Activated CD8-positive, alpha-beta memory T cell treated with anti-CD3 and anti-CD28 coated beads, Interleukin-2, amount 50 U/mL, for 1 hour (primary cell): ENCODE measurements around the gene NOP14.
"Not testable (repeated sequence)": the region's sequence is repeated elsewhere in the genome, so short reads cannot be mapped to it uniquely, and the experiment has no call there.

Experiments used
- DNase-seq: peaks from one replicate; pipeline ENCODE4 v3.0.0-alpha.2; 2020; ENCODE audit errors: extremely low read depth

NOP14 gene

DNA sequence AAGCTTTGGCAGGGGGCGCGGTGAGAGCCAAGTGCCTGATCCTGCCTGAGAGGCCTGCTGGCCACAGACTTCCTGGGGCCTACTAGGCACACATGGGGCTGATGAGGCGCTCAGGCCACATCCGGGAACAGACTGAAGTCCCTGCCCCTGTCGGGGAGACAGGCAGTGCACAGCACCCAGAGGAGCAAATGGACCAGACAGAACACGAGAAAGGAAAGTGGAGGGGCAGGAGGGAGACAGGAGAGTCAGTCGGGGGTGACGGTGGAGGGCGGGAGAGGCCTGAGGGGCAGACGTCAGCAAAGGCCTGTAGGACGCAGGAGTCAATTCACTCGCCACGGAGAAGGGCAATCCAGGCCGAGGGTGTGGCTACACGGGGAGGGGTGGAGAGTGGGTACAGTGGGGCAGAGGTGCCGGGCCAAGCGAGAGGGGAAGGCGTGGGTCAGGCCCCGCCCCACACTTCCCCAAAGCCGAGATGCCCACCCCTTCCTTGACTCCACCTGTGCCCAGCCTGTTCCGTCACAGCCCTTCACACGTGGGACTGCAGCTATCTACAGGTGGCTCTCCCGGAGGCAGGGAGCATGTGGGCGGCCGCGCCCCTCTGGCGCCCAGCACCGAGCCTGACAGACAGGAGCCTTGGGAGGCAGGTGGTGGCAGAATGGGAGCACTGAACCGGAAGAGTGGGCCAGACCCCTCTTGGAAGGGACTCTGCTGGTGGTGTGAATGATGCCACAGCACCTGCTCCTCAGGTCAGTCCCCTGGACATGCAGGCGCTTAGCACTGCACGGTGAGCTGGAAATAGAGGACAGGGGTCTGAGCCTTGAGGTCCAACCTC, 20.5 kb downstream of the NOP14 start:
- no peak for DNase-seq

DNA sequence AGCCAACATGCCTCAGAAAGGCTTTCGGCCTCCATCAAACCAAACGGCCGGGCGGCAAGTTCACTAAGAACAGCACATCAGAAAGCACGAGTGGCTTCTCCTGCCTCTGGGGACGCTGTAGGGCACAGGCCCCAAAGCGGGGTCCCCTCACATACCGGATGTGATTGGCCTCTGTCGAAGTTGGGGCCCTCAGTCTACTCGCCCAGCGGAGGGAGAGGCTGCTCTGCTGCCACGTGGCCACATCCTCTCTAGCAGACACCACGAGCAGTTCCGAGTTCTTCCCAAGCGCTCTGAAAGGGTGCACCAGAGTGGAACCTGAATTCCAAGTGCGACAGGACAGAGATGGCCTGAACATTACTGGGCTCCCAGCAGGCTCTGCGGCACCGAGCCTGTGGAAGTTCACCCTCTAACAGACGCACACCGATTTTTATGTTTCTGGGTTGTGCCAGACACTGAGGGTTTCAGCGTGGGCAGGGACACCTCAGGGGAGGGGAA, 21.1 kb downstream of the NOP14 start:
- no peak for DNase-seq

DNA sequence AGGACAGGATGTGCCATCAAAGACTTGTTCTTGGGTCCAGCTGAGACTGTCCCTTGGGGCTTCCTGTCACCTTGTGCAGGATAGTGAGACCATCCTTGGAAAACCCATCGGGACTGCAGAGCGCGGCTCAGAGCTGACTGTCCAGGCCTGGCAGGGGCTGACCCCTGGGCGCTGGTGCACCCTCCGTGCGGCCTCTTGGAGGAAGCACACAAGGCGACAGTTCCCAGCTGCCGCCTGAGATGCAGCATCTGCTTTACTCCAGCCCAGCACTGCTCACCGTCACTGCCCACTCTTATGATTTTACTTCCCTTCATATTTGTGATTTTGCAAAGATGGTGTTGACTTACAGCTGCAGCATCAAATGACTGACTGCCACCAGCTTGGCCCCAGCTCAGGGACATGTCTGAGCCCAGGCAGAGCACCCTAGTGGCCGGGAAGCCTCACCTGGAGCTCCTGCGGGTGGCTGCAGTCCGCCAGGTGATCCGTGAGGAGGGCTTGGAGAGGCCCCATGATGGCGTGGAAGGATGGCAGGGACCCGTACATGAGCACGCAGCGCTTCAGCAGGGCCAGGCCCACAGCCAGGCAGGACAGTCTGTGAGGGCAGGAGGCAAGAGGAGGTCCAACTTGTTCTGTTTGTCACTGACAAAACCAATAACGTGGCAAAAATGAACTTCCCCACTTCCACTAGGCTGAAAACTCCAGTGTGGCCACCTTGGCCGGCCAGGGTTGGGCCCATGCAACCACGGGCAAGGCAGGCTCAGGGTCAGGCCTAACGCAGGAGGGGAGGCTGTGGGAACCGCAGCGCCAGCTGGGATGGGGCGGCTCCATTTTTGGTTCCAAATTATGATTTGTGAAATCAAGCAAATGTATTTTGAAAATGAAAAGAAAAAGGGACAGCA, 21.8 kb downstream of the NOP14 start:
- no peak for DNase-seq

DNA sequence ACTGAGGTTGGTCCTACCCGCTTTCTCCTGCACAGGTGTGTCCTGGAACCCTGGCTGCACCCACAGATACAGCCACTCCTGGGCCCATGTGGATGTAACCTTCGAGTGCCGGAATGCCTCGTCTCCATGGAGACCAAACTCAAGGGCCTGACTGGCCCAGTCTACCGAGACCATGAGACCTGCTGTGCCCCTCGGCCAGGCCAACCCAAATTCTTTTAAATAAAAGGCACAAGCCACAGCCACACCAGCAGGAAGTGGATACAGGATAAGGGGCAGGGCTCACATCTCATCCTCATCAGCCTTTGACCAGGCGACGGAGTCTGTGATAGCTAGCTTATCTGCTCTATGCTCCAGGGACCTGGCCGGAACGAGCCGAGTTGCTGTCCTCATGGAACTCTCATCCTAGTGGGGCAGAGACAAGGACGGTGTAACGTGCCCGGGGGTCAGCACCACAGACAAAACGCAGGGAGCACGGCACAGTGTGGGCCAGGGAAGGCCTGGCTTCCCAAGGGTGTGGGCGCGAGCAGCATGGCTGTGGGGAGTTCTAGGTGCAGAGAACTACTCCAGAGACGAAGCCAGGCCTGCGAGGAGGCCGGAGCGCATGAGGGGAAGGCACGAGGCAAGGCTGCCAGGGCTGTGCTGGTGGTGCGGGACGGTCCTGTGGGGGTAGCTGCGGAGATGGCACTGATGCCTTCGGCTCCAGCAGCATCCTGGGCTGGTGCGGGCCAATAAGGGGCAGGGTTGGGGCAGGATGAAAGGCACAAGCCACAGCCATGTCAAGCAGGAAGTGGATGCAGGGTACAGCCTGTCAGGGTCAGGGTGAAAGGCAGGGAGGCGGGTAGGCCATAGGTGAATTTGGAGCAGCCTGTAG, 22.7 kb downstream of the NOP14 start:
- no peak for DNase-seq

DNA sequence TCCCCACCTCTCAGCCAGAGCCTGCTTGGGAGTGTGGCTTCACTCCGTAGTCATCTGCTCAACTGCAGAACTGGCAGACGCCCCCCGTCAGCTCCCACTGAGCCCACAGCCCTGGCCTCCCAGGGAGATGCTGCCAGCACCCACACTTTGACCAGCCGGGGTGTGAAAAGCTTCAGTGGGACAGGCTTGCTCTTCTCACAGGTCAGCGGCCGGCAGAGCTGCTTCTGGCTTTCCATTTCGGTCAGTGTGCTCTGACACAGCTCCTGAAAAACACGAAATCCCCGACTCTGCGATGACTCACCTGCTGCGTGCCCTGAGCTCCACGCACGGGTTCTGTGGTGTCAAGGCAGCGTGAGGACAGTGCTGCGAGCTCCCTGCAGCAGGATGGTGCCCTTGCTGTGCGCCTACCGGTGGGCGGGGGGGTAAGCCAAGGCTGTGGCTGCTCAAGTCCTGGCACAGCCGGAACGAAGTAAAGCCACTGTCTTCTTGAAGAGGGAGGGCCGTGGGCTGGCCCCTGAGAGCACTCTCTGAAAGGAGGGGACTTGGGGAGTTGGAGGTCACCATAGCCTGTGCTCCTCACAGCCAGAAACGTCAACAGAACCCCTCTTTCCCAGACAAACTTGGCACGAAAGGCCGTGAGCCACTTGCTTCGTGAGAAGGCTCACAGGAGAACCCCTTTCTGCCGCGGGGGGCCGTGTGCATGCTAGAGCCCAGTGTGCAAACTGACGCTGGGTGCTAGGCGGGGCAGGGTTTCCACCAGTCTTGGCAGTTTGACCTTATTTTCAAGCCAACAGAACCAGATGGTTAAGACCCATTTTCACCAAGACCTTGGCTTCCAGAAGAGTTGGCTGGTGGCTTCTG, 23.6 kb downstream of the NOP14 start:
- no peak for DNase-seq

DNA sequence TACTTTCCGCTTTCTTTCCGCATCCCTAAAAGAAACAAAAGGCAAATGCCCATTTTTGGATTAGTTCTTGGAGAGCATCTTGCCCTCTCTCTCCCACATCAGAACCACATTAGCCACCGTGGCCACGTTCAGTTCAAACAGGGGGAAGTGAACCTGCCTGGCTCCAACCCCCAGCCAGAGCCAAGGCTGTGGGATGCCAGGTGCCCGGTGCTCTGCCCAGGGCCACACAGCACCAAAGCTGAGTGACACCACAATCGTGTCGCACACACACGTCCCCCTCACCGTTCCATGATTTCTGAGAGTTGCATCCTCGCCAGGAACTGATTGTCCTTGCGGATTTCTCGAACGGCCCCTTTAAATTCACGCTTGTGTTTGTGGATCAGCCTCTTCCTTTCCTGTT, 24.3 kb downstream of the NOP14 start:
- DNase-seq: no peak

DNA sequence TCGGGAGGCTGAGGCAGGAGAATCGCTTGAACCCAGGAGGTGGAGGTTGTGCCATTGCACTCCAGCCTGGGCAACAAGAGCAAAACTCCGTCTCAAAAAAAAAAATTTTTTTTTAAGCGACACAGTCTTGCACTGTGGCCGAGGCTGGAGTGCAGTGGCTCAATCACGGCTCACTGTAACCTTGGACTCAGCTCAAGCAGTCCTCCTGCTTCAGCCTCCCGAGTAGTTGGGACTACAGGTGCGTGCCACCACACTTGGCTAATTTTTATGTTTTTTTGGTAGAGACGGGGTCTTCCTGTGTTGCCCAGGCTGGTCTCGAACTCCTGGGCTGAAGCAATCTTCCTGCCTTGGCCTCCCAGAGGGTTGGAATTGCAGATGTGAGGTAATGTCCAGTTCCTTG, 24.8 kb downstream of the NOP14 start:
- not testable (repeated sequence) for DNase-seq

DNA sequence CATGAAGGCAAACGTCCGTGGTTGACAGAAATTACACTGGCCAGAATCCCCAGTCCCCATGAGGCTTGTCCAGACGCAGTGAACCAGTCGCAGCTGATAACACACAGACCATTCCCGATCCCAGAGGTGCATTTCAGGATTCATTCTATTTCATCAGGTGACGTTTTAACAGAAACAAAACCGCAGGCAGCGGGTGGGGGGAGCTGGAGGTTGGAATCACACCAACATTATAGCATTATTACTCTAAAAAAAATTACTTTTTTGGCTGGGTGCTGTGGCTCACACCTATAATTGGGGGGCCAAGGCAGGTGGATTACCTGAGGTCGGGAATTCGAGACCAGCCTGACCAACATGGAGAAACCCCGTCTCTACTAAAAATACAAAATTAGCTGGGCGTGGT, 25.2 kb downstream of the NOP14 start:
- DNase-seq: no peak

DNA sequence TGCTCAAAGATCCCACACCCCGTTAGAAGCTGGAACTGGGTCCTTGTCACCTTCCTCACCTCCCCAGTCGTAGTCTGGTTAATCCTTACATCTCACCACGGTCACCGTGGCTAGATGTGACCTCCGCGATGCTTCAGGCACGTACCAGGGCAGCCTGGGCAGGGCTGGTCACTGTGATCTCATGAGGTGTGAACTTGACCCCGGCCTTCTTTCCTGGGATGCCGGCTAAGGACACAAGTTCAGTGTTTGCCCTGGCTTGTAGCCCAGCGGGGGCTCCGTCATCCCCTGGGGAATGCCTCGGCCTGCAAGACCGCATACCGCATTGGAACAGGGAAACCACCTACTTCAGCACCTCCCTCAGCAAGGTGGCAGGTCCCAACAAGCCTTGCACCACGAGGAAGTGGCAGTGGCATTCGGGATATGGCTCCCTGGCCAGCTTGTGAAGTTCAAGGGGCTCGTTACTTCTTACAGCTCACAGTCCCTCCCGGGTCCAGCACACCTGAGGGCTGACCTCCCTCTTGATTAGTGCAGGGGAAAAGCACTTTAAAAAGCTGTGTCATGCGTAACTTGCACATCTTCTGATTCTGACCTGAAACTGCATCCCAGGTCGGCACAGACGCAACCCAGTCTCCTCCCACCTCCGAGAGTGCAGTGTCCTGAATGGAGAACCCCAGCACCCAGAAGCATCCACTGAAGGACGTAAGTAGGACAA, 25.9 kb downstream of the NOP14 start:
- no peak for DNase-seq

DNA sequence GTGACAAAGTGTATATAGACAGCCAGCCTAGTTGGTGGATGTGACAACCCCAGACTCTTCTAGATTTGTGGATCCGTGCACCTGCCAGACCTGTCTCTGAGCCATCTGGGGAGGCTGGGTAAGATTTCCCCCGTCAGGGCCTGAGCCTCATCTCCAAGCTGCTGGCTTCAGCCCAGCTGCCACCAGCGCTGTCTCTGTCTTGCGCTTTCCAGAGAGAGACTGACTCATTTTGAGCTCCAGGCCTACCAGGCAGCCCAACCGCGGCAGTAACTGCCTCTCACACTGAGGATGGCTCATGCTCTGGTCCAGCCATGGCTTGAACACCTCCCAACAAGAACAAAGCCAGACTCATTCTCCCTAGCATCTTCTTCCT, 26.4 kb downstream of the NOP14 start:
- no peak for DNase-seq

DNA sequence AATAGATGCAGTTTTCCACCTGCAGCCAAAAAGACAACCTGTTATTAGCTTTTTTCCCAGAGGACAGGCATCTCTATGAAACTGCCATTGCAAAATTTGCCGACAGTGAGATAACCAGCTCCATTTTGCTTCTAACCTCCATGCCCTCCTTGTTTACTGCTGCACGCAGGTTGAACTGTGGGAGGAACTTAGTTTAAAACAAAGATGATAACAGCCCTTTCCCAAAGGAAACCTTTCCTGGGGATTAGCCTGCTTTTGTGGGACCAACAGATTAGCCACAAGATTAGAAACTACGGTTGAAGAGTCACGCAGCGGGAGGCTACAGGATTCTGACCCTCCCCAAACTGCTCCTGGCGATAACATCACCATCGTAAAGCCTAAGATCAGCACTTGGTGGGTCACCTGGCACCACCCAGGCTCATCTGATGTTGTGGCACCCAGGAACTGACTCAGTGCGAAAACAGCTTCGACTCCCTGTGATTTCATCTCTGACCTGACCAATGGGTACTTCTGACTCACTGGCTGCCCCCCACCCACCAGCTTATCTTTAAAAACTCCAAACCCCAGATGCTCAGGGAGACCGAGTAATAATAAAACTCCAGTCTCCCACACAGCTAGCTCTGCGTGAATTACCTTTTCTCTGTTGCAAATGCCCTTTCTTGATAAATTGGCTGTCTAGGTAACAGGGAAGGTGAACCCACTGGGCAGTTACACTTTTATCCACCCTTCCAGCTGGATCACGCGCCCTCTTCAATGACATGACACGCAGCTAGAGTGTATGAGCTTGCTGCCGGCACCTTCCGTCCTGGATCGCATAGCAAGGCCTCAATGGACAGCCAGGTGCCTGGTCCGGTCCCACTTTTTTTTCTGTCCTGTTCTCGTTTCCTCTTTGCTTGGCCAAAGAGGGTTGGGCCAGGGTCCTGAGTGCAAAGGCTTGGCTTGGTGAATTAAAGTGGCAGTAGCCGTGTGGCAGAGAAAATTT, 27.2 kb downstream of the NOP14 start:
- no peak for DNase-seq

DNA sequence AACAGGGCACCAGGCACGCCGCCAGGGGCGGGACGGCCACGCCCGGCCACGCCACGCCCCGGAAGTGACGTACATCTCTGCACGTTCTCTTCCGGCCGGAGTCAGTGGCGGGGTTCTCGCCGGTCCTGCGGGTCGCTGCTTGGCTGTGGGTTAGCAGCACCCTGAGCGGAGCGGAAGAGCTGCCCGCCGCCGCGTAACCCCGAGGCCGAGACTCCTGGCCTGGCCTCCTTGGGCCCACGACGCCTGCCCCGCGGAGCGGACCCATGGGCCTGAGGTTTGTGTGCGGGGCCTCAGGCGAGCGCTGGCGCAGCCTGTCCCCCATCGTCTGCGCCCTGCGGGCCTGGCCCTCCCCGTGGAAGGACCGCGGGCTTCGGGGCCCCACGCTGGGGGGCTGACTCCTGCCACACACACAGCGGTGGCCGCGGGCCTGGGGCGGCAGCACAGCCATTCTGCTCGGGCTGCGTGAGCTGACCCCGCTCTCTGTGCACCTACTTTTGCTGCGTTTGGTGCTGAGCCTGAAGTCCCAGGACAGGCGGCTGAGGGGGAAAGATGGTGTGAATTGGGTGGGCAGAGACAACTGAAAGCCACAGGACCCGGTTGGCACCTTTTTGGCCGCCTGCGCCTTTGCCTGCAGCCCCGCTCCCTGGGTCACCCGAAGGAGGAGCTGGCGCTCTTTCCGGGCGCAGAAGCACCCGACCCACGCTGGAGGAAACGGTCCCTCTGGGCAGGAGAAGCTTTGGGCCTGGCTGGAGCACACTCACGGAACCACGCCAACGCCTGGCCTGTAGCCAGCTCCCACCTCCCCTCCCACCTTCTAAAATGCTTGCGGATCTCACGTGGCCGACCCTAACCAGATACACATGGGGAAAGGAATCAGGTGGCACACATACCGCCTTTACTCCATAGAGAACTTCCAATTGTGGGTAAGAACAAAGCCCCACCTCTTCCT, 28.1 kb downstream of the NOP14 start:
- DNase-seq: peak; percentile 88

DNA sequence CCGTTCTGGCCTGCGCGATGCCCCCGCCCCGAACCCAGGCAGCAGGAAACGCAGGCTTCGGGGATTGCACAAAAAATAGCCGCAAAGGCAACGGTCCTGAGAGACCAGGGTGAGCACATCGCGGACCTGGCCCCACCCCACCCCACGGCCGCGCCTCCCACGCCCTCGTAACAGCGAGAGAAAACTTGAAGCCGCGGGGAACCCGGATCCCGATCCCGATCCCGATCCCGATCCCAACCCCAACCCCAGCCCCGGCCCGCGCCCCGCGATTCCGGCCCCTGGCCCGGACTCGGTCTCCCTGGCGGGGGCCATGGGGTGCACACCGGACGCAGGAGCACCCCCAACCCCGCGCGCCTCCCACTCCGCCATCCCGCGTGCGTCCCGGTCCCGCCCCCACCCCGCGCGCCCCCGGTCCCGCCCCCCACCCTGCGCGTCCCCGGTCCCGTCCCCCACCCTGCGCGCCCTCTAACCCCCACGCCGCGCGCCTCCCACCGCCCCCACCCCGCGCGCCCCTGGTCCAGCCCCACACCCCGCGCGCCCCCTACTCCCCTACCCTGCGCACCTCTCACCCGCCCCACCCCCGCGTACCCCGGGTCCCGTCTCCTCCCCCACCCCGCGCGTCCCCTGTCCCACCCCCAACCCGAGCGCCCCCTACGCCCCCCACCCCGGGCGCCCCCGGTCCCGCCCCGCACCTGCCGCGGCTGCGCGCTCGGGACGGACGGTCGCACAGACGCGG, 29.0 kb downstream of the NOP14 start:
- DNase-seq: no peak

DNA sequence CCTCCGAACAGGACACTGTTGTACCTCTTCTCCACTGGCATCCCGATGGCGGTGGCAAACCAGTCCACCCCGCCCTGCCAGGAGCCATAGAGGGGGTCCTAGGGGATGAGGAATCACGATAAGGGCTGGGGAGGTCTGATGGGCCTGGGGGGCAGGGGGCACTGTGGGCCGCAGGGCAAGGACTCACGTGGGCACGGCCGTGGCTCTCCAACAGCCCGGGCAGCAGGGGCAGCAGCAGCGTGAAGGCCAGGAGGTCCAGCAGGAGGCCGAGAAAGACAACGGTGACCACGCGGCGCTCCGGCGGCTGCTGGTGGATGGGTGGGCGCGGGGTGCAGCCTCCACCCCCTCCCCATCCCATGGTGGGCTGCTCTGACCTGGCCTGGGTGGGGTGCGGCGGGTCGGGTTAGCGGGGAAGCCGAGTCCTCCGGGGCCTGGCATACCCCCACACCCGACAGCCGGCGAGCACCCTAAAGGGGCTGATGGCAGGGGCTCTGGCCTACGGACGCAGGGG, 29.6 kb downstream of the NOP14 start:
- no peak for DNase-seq

DNA sequence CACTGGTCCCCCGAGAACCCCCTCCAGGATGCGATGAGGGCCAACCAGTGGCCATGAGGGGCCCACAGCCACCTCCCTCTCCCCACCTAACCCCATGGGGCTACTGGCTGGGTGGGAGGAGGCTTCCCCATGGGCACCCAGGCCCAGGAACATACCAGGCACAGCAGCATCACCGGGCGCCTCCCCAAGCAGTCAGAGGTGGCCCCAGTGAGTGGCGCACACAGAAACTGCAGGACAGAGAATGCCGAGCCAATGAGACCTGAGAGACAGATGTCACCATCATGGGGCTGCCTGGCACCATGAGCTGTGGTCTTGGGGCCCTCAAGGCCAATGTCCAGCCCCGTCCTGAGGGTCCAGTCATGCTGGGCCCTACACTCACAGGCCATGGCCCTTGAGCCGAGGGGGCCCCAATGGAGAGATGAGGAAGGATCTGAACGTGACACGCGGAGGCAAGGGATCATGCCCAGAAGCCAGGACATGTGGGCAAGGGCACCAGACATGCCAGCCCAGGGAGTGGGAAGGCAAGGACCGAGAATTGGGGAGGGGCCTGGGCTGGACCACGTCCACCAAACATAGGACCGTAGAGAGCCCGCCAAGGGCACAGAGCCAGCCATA, 30.1 kb downstream of the NOP14 start:
- no peak for DNase-seq

DNA sequence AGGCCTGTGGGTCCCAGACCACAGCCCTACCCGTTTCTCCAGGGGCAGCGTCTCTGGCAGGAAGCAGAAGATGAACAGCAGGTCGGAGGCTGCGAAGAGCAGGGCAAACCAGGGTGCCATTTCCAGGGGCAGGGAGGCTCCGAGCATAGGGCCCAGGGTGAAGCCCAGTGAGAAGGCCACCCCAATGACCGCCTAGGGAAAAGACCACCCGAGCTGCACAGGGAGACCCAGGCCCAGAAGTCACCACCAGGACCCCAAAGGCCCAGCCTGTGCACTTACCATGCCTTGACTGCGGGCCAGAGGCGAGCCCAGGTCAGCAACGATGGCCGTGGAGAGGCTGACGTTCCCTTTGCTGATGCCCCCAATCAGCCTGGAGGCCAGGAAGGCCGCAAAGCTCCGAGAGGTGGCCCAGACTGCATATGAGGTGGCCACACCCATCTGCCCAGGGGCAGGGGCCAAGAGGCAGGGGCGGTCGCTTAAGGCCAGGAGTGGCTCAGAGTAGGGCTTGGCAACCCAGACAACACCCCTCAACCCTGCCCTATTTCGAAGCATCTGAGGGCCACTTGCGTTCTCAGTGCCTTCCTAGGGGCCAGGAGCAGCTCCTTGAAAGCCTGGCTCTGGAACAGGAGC, 30.8 kb downstream of the NOP14 start:
- no peak for DNase-seq
